K562 (cell line): ENCODE results near the gene MDM4. TPM values are rescaled to one million over a fixed set of nuclear protein-coding genes. Genes with fewer than 3 reads are reported as not detected.

Experiments
- ARHGAP35 ChIP-seq: fragments of 450-650 bp; IDR thresholded peaks from 2 replicates; pipeline ENCODE4 v1.6.1; 2018; ENCODE audit not compliant: partially characterized antibody
- ATF1 ChIP-seq, 2 experiments: fragments of 450-650 bp in 1 of 2; IDR thresholded peaks; 2 replicates each; pipeline ENCODE4 v1.6.1; 2016; ENCODE audit warnings: missing compliant biosample characterization in 1 of 2, missing genetic modification characterization in 1 of 2
- CBFA2T3 ChIP-seq: fragments of 450-650 bp; IDR thresholded peaks from 2 replicates; pipeline ENCODE4 v1.6.1; 2017
- CHAMP1 ChIP-seq: fragments of 450-650 bp; IDR thresholded peaks from 2 replicates; pipeline ENCODE4 v1.6.1; 2016; ENCODE audit warnings: mild to moderate bottlenecking
- ELK1 ChIP-seq: sonication (generic); formaldehyde crosslinking; IDR thresholded peaks from 2 replicates; pipeline ENCODE4 v1.8.1; 2022; ENCODE audit warnings: missing genetic modification reagents
- HDAC1 ChIP-seq, 2 experiments: fragments of 450-650 bp; IDR thresholded peaks; 2 replicates each; pipeline ENCODE4 v1.6.1; 2016 to 2017; ENCODE audit warnings: inconsistent platforms in 1 of 2, mild to moderate bottlenecking in 1 of 2, moderate library complexity in 1 of 2
- PHF20 ChIP-seq: fragments of 450-650 bp; IDR thresholded peaks from 2 replicates; pipeline ENCODE4 v1.6.1; 2018; ENCODE audit not compliant: partially characterized antibody
- RB1 ChIP-seq: fragments of 450-650 bp; IDR thresholded peaks from 2 replicates; pipeline ENCODE4 v1.6.1; 2017; ENCODE audit warnings: low read depth, mild to moderate bottlenecking
- RNF219 ChIP-seq: fragments of 250-450 bp; sonication (Bioruptor Pico); IDR thresholded peaks from 2 replicates; pipeline ENCODE4 v1.5.0; 2022; ENCODE audit warnings: mild to moderate bottlenecking
- ZBTB7A ChIP-seq: IDR thresholded peaks from 2 replicates; pipeline ENCODE4 v1.6.1; 2011; ENCODE audit warnings: low read depth, mild to moderate bottlenecking, low read length, moderate library complexity, borderline replicate concordance; ENCODE audit not compliant: control insufficient read depth
- ZNF280A ChIP-seq: fragments of 450-650 bp; IDR thresholded peaks from 2 replicates; pipeline ENCODE4 v1.6.1; 2018; ENCODE audit warnings: mild to moderate bottlenecking, low read depth; ENCODE audit not compliant: partially characterized antibody
- ZNF318 ChIP-seq, 2 experiments: fragments of 450-650 bp; IDR thresholded peaks; 2 replicates each; pipeline ENCODE4 v1.6.1; 2016; ENCODE audit warnings: mild to moderate bottlenecking in 2 of 2, borderline replicate concordance in 1 of 2, low read depth in 1 of 2, moderate library complexity in 1 of 2
- polyA plus RNA-seq, 8 experiments: library from polyadenylated mRNA; depleted of rRNA in 4 of 8; stranded (reverse) in 5 of 8; unstranded in 3 of 8; fragments of >200 nt; fragmentation: Nextera tagmentation in 2 of 8; fragmentation: Illumina TruSeq in 1 of 8; extraction: Ambion mirVana in 2 of 8; extraction: Trizol in 1 of 8; gene quantifications; 2 replicates each; pipeline versions ENCODE4 v1.2.1 to v1.2.3, GENCODE V29; 2011 to 2014; ENCODE audit warnings: inconsistent platforms in 1 of 8, missing spikeins in 1 of 8
- total RNA-seq, 7 experiments: library from RNA; depleted of rRNA in 6 of 7; stranded (reverse); fragments of >200 nt in 6 of 7; fragmentation: Illumina TruSeq in 2 of 7; extraction: Trizol in 2 of 7; gene quantifications; 2 replicates each; pipeline versions ENCODE4 v1.2.1 to v1.2.3, GENCODE V29; 2011 to 2021; ENCODE audit warnings: low replicate concordance in 1 of 7

Gene MDM4
- total and polyA plus RNA-seq, 9 of the 15 experiments (the other 6 are each of a cell fraction or from before 2014, with no cell fraction given), result 3.3 to 61.7 (median 21.2) TPM

GRCh38 chr1:204506969-204507316 is 9.3 kb upstream of the MDM4 start (continued):
- TF ChIP-seq ZNF318 (IDR thresholded peaks at IDR 0.05; ENCODE audit: borderline replicate concordance in 1 of 2, low read depth in 1 of 2), result no peak
- 0 out of 2 replicates have a peak, but pooled peaks have one; percentile 0 for TF ChIP-seq RNF219 (CRISPR knock-in tag)
- no peak for TF ChIP-seq ARHGAP35
- TF ChIP-seq RB1, result peak; percentile 90
- no peak for TF ChIP-seq ATF1 (CRISPR knock-in tag; IDR thresholded peaks at IDR 0.05)
- peak; percentile 92 for TF ChIP-seq ATF1 (tag; IDR thresholded peaks at IDR 0.05)
- TF ChIP-seq ELK1 (CRISPR knock-in tag), result no peak
- TF ChIP-seq CBFA2T3, result no peak
- peak; percentile 42; the same call in 1 of the 2 replicates for TF ChIP-seq ZBTB7A
- peak; percentile 90 for TF ChIP-seq CHAMP1
- peak; percentile 21 for TF ChIP-seq PHF20
- no peak for TF ChIP-seq ZNF280A
- TF ChIP-seq HDAC1 (IDR thresholded peaks at IDR 0.05), result peak in 1 of 2 experiments; percentile 99; a peak in 2 of 4 replicates
